Activated T-helper 1 cell treated with anti-CD3 and anti-CD28 coated beads, Interleukin-12 subunit alpha, Interleukin-12 subunit beta, Interleukin-2, Interleukin-4 antibody, amounts not matched to agents 30 ng/mL and 10 ng/mL and 1 ng/mL, durations not matched to agents 14 hours and 24 hours and 36 hours (primary cell): Measurements from ENCODE around the gene VWA5B2. TPM values are rescaled to one million over a fixed set of nuclear protein-coding genes. Genes with fewer than 3 reads are reported as not detected.
A peak's percentile ranks its signal among the peaks of the same experiment; 100 is the strongest.

ENCODE experiments used
- DNase-seq: peaks from one replicate; pipeline ENCODE4 v3.0.0; 2021; ENCODE audit warnings: low spot score
- H3K27ac Mint-ChIP-seq: one replicate; pipeline ENCODE4 v1.8.0; 2021; ENCODE audit warnings: mild to moderate bottlenecking, mixed read lengths
- H3K27me3 Mint-ChIP-seq: one replicate; pipeline ENCODE4 v1.8.0; 2022; ENCODE audit warnings: mild to moderate bottlenecking, moderate library complexity, mixed read lengths; ENCODE audit not compliant: insufficient read depth
- H3K36me3 Mint-ChIP-seq: one replicate; pipeline ENCODE4 v1.8.0; 2021; ENCODE audit warnings: low read depth, mixed read lengths
- H3K4me1 Mint-ChIP-seq: one replicate; pipeline ENCODE4 v1.8.0; 2021; ENCODE audit warnings: low read depth, mixed read lengths
- H3K4me3 Mint-ChIP-seq: one replicate; pipeline ENCODE4 v1.8.0; 2021; ENCODE audit warnings: mild to moderate bottlenecking, moderate library complexity, mixed read lengths
- H3K9me3 Mint-ChIP-seq: one replicate; pipeline ENCODE4 v1.8.0; 2021; ENCODE audit warnings: mixed read lengths
- intact Hi-C: fragments of 100-400 bp; cut with micrococcal nuclease; formaldehyde crosslinking; loops from one replicate; pipeline ENCODE4 v1.15.1; 2024
- total RNA-seq: library from RNA; stranded (reverse); gene quantifications from 2 replicates; pipeline ENCODE4 v1.2.3, GENCODE V29; 2022

The VWA5B2 gene
- total RNA-seq, 1 donor from 2014 or later: not detected

DNA sequence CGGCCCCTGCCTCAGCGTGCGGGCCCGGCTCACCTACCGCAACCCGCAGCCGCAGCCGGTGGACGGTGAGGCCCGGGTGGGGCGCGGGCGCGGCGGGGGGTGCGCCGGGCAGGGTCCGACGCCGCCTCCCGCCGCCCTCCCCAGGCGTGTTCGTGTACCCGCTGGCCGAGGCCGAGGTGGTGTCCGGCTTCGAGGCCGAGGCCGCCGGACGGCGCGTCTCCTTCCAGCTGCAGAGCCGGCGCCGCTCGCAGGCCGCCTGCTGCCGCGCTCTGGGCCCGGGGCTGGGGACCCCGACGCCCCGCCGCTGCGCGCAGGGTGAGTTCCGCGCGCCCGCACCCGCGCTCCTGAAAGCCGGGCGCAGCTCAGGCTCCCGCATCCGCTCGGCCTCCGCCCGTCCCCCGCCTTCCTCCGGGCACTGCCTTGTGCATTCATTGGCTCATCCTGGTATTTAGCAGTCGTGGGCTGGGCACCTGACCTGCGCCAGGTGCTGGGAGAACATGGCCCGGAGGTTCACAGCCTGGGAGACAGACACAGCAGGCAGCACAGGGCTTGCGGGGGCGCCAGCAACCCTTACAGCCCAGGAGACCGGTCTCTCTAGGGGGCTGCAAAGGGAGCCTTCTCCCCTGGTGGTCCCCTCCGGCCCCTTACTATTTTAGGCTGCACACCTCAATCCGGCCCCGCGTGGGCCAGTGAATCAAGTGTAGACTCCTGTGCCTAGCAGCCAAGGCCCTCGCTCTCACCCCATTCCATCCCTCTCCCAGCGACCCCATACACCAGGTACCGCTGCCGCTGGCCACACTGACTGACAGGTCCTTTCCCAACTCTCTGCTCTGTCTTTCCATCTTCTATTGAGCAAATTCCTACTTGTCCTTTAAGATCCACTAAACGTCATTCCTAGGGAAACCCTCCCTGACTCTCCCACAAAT lies 1.5 kb downstream of the VWA5B2 start:
- H3K27ac Mint-ChIP-seq: peak overlapping the region; percentile 32
- peaks cover 14% of the 10 kb centered on the region for H3K4me1 Mint-ChIP-seq
- H3K9me3 Mint-ChIP-seq: no peaks in the 10 kb centered on the region
- H3K27me3 Mint-ChIP-seq: peaks cover 42% of the 10 kb centered on the region
- peak overlapping the region; percentile 62 for H3K4me3 Mint-ChIP-seq
- no peaks in the 10 kb centered on the region for H3K36me3 Mint-ChIP-seq
- no peak for DNase-seq
- intact Hi-C loops: no loop called here

- H3K27ac Mint-ChIP-seq: peak overlapping the region; percentile 32
- DNase-seq: no peak
- no peaks in the 10 kb centered on the region for H3K36me3 Mint-ChIP-seq
- intact Hi-C loops: no loop called here
- H3K27me3 Mint-ChIP-seq: peaks cover 39% of the 10 kb centered on the region
- H3K4me3 Mint-ChIP-seq: peak overlapping the region; percentile 62
- H3K9me3 Mint-ChIP-seq: no peaks in the 10 kb centered on the region
- peaks cover 14% of the 10 kb centered on the region for H3K4me1 Mint-ChIP-seq
Measured at GRCh38 chr3:184231671-184232070, 2.3 kb downstream of the VWA5B2 start.

GRCh38 chr3:184233127-184233843 lies 3.9 kb downstream of the VWA5B2 start:
- intact Hi-C loops: no loop called here
- no peak overlapping the region for H3K4me3 Mint-ChIP-seq

GRCh38 chr3:184234224-184234623 lies 4.8 kb downstream of the VWA5B2 start:
- H3K4me3 Mint-ChIP-seq: no peak overlapping the region
- H3K27ac Mint-ChIP-seq: no peak overlapping the region
- peaks cover 7% of the 10 kb centered on the region for H3K4me1 Mint-ChIP-seq
- H3K9me3 Mint-ChIP-seq: no peaks in the 10 kb centered on the region
- DNase-seq: no peak
- no peaks in the 10 kb centered on the region for H3K36me3 Mint-ChIP-seq
- intact Hi-C loops: no loop called here
- peaks cover 22% of the 10 kb centered on the region for H3K27me3 Mint-ChIP-seq

More at GRCh38 chr3:184233127-184233843, 3.9 kb downstream of the VWA5B2 start:
- H3K4me1 Mint-ChIP-seq: peaks cover 14% of the 10 kb centered on the region
- no peaks in the 10 kb centered on the region for H3K36me3 Mint-ChIP-seq
- H3K27me3 Mint-ChIP-seq: peaks cover 31% of the 10 kb centered on the region
- DNase-seq: no peak
- H3K27ac Mint-ChIP-seq: no peak overlapping the region
- H3K9me3 Mint-ChIP-seq: no peaks in the 10 kb centered on the region

- Mint-ChIP-seq H3K9me3 (no peaks in the 10 kb centered on the region), H3K36me3 (no peaks in the 10 kb centered on the region), H3K27ac (no peak overlapping the region), H3K4me1 (peaks cover 7% of the 10 kb centered on the region), H3K27me3 (peaks cover 22% of the 10 kb centered on the region), H3K4me3 (no peak overlapping the region)
- intact Hi-C loops: no loop called here
- DNase-seq: no peak
Measured at GRCh38 chr3:184234671-184235380, 5.4 kb downstream of the VWA5B2 start.

GRCh38 chr3:184235381-184236032 lies 6.1 kb downstream of the VWA5B2 start:
- no peak for DNase-seq
- peaks cover 22% of the 10 kb centered on the region for H3K27me3 Mint-ChIP-seq
- H3K36me3 Mint-ChIP-seq: no peaks in the 10 kb centered on the region
- peaks cover 7% of the 10 kb centered on the region for H3K4me1 Mint-ChIP-seq
- H3K4me3 Mint-ChIP-seq: no peak overlapping the region
- H3K27ac Mint-ChIP-seq: no peak overlapping the region
- intact Hi-C loops: no loop called here
- no peaks in the 10 kb centered on the region for H3K9me3 Mint-ChIP-seq

DNA sequence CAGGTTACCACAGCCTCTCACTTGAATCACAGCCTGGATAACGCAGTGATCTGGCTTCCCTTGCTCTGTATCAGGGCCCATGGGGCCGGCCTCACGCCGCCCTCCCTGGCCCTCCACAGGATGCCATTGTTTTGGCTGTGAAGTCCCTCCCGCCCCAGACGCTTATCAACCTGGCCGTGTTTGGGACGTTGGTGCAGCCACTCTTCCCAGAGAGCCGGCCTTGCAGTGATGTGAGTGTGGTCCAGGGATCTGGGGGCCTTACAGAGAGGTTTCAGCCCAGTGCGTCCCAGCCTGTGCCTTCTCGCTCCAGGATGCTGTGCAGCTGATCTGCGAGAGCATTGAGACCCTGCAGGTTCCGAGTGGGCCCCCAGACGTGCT lies 6.6 kb downstream of the VWA5B2 start:
- Mint-ChIP-seq H3K4me1 (peaks cover 5% of the 10 kb centered on the region), H3K4me3 (no peak overlapping the region), H3K27ac (no peak overlapping the region), H3K27me3 (peaks cover 20% of the 10 kb centered on the region), H3K36me3 (no peaks in the 10 kb centered on the region), H3K9me3 (no peaks in the 10 kb centered on the region)
- intact Hi-C loops: no loop called here
- no peak for DNase-seq

DNA sequence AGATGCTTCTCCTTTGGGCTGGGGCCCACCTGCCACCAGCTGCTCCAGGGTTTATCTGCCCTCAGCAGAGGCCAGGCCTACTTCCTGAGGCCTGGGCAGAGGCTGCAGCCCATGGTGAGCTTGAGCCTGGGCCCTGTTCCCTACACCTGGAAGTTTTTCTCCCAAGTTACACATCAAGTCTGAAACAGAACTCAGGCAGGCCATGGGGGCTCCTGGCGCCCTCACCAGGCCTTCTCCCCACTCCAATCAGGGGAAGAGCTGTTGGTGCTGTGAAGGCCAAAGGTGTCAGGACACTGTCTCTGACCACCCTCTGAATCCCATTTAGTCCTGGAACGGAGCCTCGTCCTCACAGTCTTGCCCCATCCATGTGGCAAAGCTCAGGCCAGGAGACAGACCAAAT lies 7.3 kb downstream of the VWA5B2 start:
- Mint-ChIP-seq H3K4me1 (no peaks in the 10 kb centered on the region), H3K9me3 (no peaks in the 10 kb centered on the region), H3K36me3 (no peaks in the 10 kb centered on the region), H3K4me3 (no peak overlapping the region), H3K27me3 (peaks cover 13% of the 10 kb centered on the region), H3K27ac (no peak overlapping the region)
- intact Hi-C loops: no loop called here
- DNase-seq: no peak

DNA sequence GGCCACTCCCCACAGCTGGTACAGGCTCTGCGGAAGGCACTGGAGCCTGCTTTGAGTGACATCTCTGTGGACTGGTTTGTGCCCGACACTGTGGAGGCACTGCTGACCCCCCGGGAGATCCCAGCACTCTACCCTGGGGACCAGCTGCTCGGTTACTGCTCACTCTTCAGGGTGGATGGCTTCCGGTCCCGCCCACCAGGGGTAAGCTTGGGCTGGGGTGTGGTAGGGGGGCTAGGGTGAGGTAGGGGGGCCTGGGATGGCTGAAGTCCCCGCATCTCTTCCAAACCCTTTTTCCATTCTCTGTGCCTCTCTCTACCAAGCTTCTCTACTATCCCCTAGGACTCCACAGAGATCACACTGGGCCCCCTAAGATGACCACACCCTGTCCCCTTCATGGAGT lies 7.8 kb downstream of the VWA5B2 start:
- Mint-ChIP-seq H3K36me3 (peaks cover 2% of the 10 kb centered on the region), H3K4me1 (no peaks in the 10 kb centered on the region), H3K4me3 (no peak overlapping the region), H3K27me3 (peaks cover 8% of the 10 kb centered on the region), H3K9me3 (no peaks in the 10 kb centered on the region), H3K27ac (no peak overlapping the region)
- DNase-seq: no peak
- intact Hi-C loops: no loop called here

DNA sequence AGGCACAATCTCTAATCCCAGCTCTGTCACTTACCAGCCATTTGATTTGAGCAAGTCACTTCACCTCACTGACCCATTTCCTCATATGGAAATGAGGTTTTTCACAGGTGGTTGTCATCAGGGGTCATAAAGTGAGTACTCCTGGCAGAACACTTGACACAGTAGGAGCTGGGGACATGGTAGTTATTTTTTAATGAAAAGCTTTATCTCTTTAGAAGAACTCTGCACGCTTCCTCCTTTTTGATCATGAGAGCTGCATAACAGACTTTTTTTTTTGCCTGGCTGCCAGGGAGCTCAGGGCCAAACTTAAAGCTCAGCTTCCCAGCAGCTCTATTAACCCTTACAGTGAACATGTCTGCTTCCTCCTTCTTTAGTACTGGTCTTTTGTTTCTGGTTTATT lies 8.4 kb downstream of the VWA5B2 start:
- Mint-ChIP-seq H3K27ac (no peak overlapping the region), H3K4me3 (no peak overlapping the region)
- intact Hi-C loops: no loop called here

GRCh38 chr3:184238246-184238818 lies 8.9 kb downstream of the VWA5B2 start:
- no peak for DNase-seq
- Mint-ChIP-seq H3K36me3 (peaks cover 9% of the 10 kb centered on the region), H3K27me3 (no peaks in the 10 kb centered on the region), H3K9me3 (no peaks in the 10 kb centered on the region), H3K4me1 (no peaks in the 10 kb centered on the region), H3K4me3 (no peak overlapping the region), H3K27ac (no peak overlapping the region)
- intact Hi-C loops: no loop called here

More for the DNA sequence above, 8.4 kb downstream of the VWA5B2 start:
- Mint-ChIP-seq H3K36me3 (peaks cover 7% of the 10 kb centered on the region), H3K4me1 (no peaks in the 10 kb centered on the region), H3K27me3 (peaks cover 2% of the 10 kb centered on the region), H3K9me3 (no peaks in the 10 kb centered on the region)
- DNase-seq: no peak

DNA sequence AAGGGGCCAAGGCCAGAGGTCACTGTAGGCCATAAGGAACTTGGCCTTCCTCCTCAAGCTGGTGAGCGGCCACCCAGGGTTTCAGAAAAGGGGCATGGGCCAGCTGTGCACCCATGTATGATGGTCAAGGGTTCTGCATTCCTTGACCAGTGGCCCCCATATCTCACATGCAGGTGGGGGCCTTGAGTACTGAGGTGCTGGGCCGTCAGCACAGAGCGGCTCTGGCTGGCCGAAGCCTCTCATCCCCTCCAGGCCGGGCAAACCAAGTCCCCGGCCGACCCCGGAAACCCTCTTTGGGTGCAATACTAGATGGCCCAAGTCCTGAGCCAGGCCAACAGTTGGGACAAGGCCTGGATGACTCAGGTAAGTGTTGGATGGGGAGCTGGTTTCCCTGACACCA lies 9.8 kb downstream of the VWA5B2 start:
- Mint-ChIP-seq H3K4me3 (no peak overlapping the region), H3K9me3 (no peaks in the 10 kb centered on the region), H3K36me3 (peaks cover 11% of the 10 kb centered on the region), H3K27ac (no peak overlapping the region), H3K27me3 (no peaks in the 10 kb centered on the region), H3K4me1 (no peaks in the 10 kb centered on the region)
- no peak for DNase-seq
- intact Hi-C loops: no loop called here
